H1 (cell line): ENCODE measurements around the gene PPP2R2B. TPM values are rescaled to one million over a fixed set of nuclear protein-coding genes. Genes with fewer than 3 reads are reported as not detected.

ENCODE experiments used
- CTCF ChIA-PET: fragments of 300-600 bp; sonication (Branson Sonifier 250); formaldehyde crosslinking; loops from one replicate; lab custom pipeline; 2021; ENCODE audit not compliant: partially characterized antibody; lab: Charles Lee
- POLR2A ChIA-PET: fragments of 300-600 bp; sonication (Branson Sonifier 250); formaldehyde crosslinking; loops from one replicate; lab custom pipeline; 2021; ENCODE audit warnings: inconsistent platforms; ENCODE audit not compliant: partially characterized antibody; lab: Charles Lee
- DNase-seq, 2 experiments: peaks; one replicate each; pipeline versions ENCODE4 v3.0.0 to v3.0.0-alpha.2; 2010 to 2022; ENCODE audit warnings: low spot score in 2 of 2, low read depth in 1 of 2, mixed read lengths in 1 of 2
- FAIRE-seq: peaks from 2 replicates; lab custom pipeline; 2011; peaks lifted over from hg19 to GRCh38; lab: Jason Lieb, UNC
- H2AFZ ChIP-seq: 2 replicates; pipeline ENCODE4 v1.8.1; 2012; ENCODE audit warnings: low read length, inconsistent platforms
- H2AK5ac ChIP-seq: 2 replicates; pipeline ENCODE4 v1.6.1; 2013; ENCODE audit warnings: low read depth, low read length
- H2BK120ac ChIP-seq: replicated peaks from 2 replicates; pipeline ENCODE3; 2013; ENCODE audit warnings: low read depth, low read length, inconsistent platforms
- H2BK12ac ChIP-seq: 2 replicates; pipeline ENCODE4 v1.6.1; 2013; ENCODE audit warnings: low read depth, low read length
- H2BK15ac ChIP-seq: 2 replicates; pipeline ENCODE4 v1.6.1; 2013; ENCODE audit warnings: low read length
- H2BK20ac ChIP-seq: 2 replicates; pipeline ENCODE4 v1.6.1; 2013; ENCODE audit warnings: low read length
- H2BK5ac ChIP-seq: 2 replicates; pipeline ENCODE4 v1.6.1; 2013; ENCODE audit warnings: low read depth, low read length
- H3K14ac ChIP-seq: 2 replicates; pipeline ENCODE4 v1.6.1; 2013; ENCODE audit warnings: inconsistent platforms; ENCODE audit not compliant: insufficient read length
- H3K18ac ChIP-seq: 2 replicates; pipeline ENCODE4 v1.6.1; 2013; ENCODE audit warnings: low read length; ENCODE audit errors: extremely low read depth
- H3K23ac ChIP-seq: 2 replicates; pipeline ENCODE4 v1.6.1; 2013; ENCODE audit warnings: inconsistent platforms; ENCODE audit not compliant: insufficient read length
- H3K23me2 ChIP-seq: 2 replicates; pipeline ENCODE4 v1.6.1; 2013; ENCODE audit warnings: low read depth, low read length
- H3K27ac ChIP-seq: 2 replicates; pipeline ENCODE4 v1.6.1; 2011; ENCODE audit warnings: low read depth, low read length, inconsistent platforms
- H3K27me3 ChIP-seq, 4 experiments: replicated peaks in 1 of 4; 1 replicate in 1 of 4; 2 replicates in 3 of 4; pipeline versions ENCODE4 v1.6.1 to v1.8.1; 2011 to 2013; ENCODE audit warnings: low read length in 3 of 4, mild to moderate bottlenecking in 3 of 4, inconsistent platforms in 2 of 4, mixed read lengths in 2 of 4, moderate library complexity in 1 of 4; ENCODE audit not compliant: control insufficient read depth in 3 of 4, insufficient read depth in 3 of 4; ENCODE audit errors: extremely low read depth in 1 of 4
- H3K36me3 ChIP-seq, 4 experiments: 2 replicates each; pipeline versions ENCODE4 v1.6.1 to v1.8.1; 2011 to 2013; ENCODE audit warnings: mild to moderate bottlenecking in 4 of 4, low read length in 3 of 4, moderate library complexity in 2 of 4, control low read depth in 1 of 4, inconsistent platforms in 1 of 4; ENCODE audit not compliant: insufficient read depth in 4 of 4, control insufficient read depth in 2 of 4
- H3K4ac ChIP-seq: replicated peaks from 2 replicates; pipeline ENCODE3; 2013; ENCODE audit warnings: low read length, low read depth, mixed read lengths, inconsistent platforms; ENCODE audit not compliant: insufficient read length
- H3K4me1 ChIP-seq, 4 experiments: replicated peaks in 1 of 4; 1 replicate in 1 of 4; 2 replicates in 3 of 4; pipeline versions ENCODE4 v1.6.1 to v1.8.1; 2011 to 2013; ENCODE audit warnings: low read length in 3 of 4, inconsistent platforms in 2 of 4, mixed read lengths in 1 of 4; ENCODE audit not compliant: insufficient read depth in 4 of 4, control insufficient read depth in 3 of 4
- H3K4me2 ChIP-seq, 2 experiments: 2 replicates each; pipeline versions ENCODE4 v1.6.1 to v1.8.1; 2011 to 2013; ENCODE audit warnings: low read depth in 2 of 2, low read length in 2 of 2, control low read depth in 1 of 2, inconsistent platforms in 1 of 2, mild to moderate bottlenecking in 1 of 2; ENCODE audit not compliant: insufficient read depth in 1 of 2
- H3K4me3 ChIP-seq, 4 experiments: fragments of 200-600, 300-600 bp in 1 of 4; sonication (generic), shearing (Covaris generic), sonication (Bioruptor Twin) in 1 of 4; 2 replicates each; pipeline versions ENCODE4 v1.5.1 to v1.8.1; 2011 to 2016; ENCODE audit warnings: low read length in 4 of 4, low read depth in 3 of 4, control low read depth in 2 of 4, inconsistent platforms in 2 of 4, mild to moderate bottlenecking in 2 of 4, mixed read lengths in 1 of 4, moderate library complexity in 1 of 4; ENCODE audit not compliant: insufficient read depth in 2 of 4; ENCODE audit errors: extremely low read depth in 1 of 4
- H3K56ac ChIP-seq: replicated peaks from 2 replicates; pipeline ENCODE3; 2013; ENCODE audit warnings: low read depth, mild to moderate bottlenecking, mixed read lengths, low read length, inconsistent platforms; ENCODE audit not compliant: insufficient read length
- H3K79me1 ChIP-seq: 2 replicates; pipeline ENCODE4 v1.6.1; 2013; ENCODE audit warnings: low read depth, low read length, control low read depth
- H3K79me2 ChIP-seq, 2 experiments: 2 replicates each; pipeline versions ENCODE4 v1.6.1 to v1.8.1; 2012 to 2013; ENCODE audit warnings: low read length in 2 of 2, mild to moderate bottlenecking in 2 of 2, inconsistent platforms in 1 of 2; ENCODE audit not compliant: insufficient read depth in 2 of 2, control insufficient read depth in 1 of 2
- H3K9ac ChIP-seq, 4 experiments: replicated peaks in 1 of 4; 1 replicate in 1 of 4; 2 replicates in 3 of 4; pipeline versions ENCODE4 v1.6.1 to v1.8.1; 2011 to 2013; ENCODE audit warnings: low read depth in 3 of 4, low read length in 3 of 4, control low read depth in 2 of 4, mild to moderate bottlenecking in 2 of 4, moderate library complexity in 2 of 4, inconsistent platforms in 1 of 4; ENCODE audit errors: extremely low read depth in 1 of 4
- H3K9me3 ChIP-seq, 2 experiments: 2 replicates each; pipeline versions ENCODE4 v1.6.1 to v1.8.1; 2012 to 2013; ENCODE audit warnings: mild to moderate bottlenecking in 2 of 2, moderate library complexity in 2 of 2, control low read depth in 1 of 2, inconsistent platforms in 1 of 2, low read depth in 1 of 2, low read length in 1 of 2, mixed read lengths in 1 of 2; ENCODE audit not compliant: insufficient read depth in 2 of 2
- H4K20me1 ChIP-seq, 2 experiments: replicated peaks in 1 of 2; 2 replicates each; pipeline versions ENCODE3 to v1.8.1; 2011 to 2013; ENCODE audit warnings: inconsistent platforms in 2 of 2, low read length in 2 of 2, mild to moderate bottlenecking in 1 of 2; ENCODE audit not compliant: insufficient read depth in 2 of 2, control insufficient read depth in 1 of 2
- H4K5ac ChIP-seq: 2 replicates; pipeline ENCODE4 v1.6.1; 2013; ENCODE audit warnings: low read length, low read depth, mixed read lengths, inconsistent platforms; ENCODE audit not compliant: insufficient read length
- H4K8ac ChIP-seq: 2 replicates; pipeline ENCODE4 v1.8.0; 2013; ENCODE audit warnings: mild to moderate bottlenecking, moderate library complexity, low read length, inconsistent platforms; ENCODE audit not compliant: insufficient read depth; ENCODE audit errors: extremely low read depth
- H4K91ac ChIP-seq: replicated peaks from 2 replicates; pipeline ENCODE3; 2013; ENCODE audit warnings: low read length, mixed read lengths, inconsistent platforms; ENCODE audit not compliant: insufficient read length
- BCL11A ChIP-seq, 2 experiments: IDR thresholded peaks; one replicate each; pipeline ENCODE4 v1.6.1; 2011; ENCODE audit warnings: low read depth in 2 of 2, low read length in 2 of 2, mild to moderate bottlenecking in 2 of 2
- CBX5 ChIP-seq: fragments of 300-800, 300-1000 bp; sonication (generic); IDR thresholded peaks from 2 replicates; pipeline ENCODE4 v1.7.1; 2016; ENCODE audit warnings: antibody characterized with exemption, low read length, low read depth
- CREB1 ChIP-seq: IDR thresholded peaks from 2 replicates; pipeline ENCODE4 v1.6.1; 2012; ENCODE audit warnings: inconsistent platforms
- EZH2 ChIP-seq: fragments of 200-600 bp; sonication (generic); IDR thresholded peaks from 2 replicates; pipeline ENCODE4 v1.7.1; 2012; ENCODE audit warnings: low read depth, mild to moderate bottlenecking, moderate library complexity, low read length, inconsistent platforms; ENCODE audit not compliant: severe bottlenecking
- GABPA ChIP-seq: IDR thresholded peaks from 2 replicates; pipeline ENCODE4 v1.6.1; 2011; ENCODE audit warnings: mild to moderate bottlenecking, low read length, moderate library complexity, borderline replicate concordance; ENCODE audit not compliant: insufficient read depth
- HDAC2 ChIP-seq, 2 experiments: fragments of 300-600 bp in 1 of 2; sonication (generic) in 1 of 2; IDR thresholded peaks; 2 replicates each; pipeline ENCODE4 v1.6.1; 2011 to 2012; ENCODE audit warnings: low read depth in 2 of 2, low read length in 2 of 2, mild to moderate bottlenecking in 2 of 2, moderate library complexity in 2 of 2, borderline replicate concordance in 1 of 2, inconsistent platforms in 1 of 2
- KDM4A ChIP-seq: IDR thresholded peaks from one replicate; pipeline ENCODE4 v1.7.1; 2012; ENCODE audit warnings: low read depth, mild to moderate bottlenecking, moderate library complexity, low read length, inconsistent platforms; ENCODE audit not compliant: severe bottlenecking
- MAFK ChIP-seq: IDR thresholded peaks from 2 replicates; pipeline ENCODE4 v1.6.1; 2012; ENCODE audit warnings: low read depth, mild to moderate bottlenecking, improper control_type of control experiment, low read length
- POLR2AphosphoS5 ChIP-seq: IDR thresholded peaks from 2 replicates; pipeline ENCODE4 v1.6.1; 2011; ENCODE audit warnings: low read depth, low read length
- SAP30 ChIP-seq: fragments of 300-600 bp; sonication (generic); IDR thresholded peaks from 2 replicates; pipeline ENCODE4 v1.7.1; 2012; ENCODE audit warnings: low read length, moderate library complexity, mild to moderate bottlenecking, inconsistent platforms; ENCODE audit not compliant: insufficient read depth, insufficient replicate concordance
- TAF7 ChIP-seq: optimal IDR thresholded peaks from 2 replicates; pipeline ENCODE3; 2011; ENCODE audit warnings: low read depth, mild to moderate bottlenecking, inconsistent platforms, low read length, moderate library complexity, borderline replicate concordance
- WGBS, 2 experiments: shearing (Covaris generic) in 1 of 2; methylation state at CpG; one replicate each; pipeline versions ENCODE4 v1.1.6 to v1.1.7; 2013 to 2015; ENCODE audit warnings: low lambda C conversion rate in 2 of 2, mixed read lengths in 2 of 2, inconsistent platforms in 1 of 2, low coverage in 1 of 2, missing lambda C conversion rate in 1 of 2; ENCODE audit not compliant: insufficient replicate concordance in 2 of 2, insufficient coverage in 1 of 2, insufficient read length in 1 of 2; ENCODE audit errors: extremely low coverage in 1 of 2, missing lambda C conversion rate in 1 of 2; 5-methylcytosine and 5-hydroxymethylcytosine counted together
- polyA plus RNA-seq, 7 experiments: library from polyadenylated mRNA; depleted of rRNA in 3 of 7; stranded (reverse) in 5 of 7; unstranded in 2 of 7; fragments of >200 nt in 5 of 7; fragments of 200-250 nt in 2 of 7; gene quantifications; 1 replicate in 5 of 7; 2 replicates in 1 of 7; 4 replicates in 1 of 7; pipeline versions ENCODE4 v1.2.1 to v1.2.3, GENCODE V29; 2011 to 2013; ENCODE audit warnings: missing spikeins in 2 of 7, mixed read lengths in 2 of 7
- total RNA-seq: library from RNA; stranded (reverse); fragmentation: NEBNext Ultra II Directional; extraction: Animal tissue kit (Norgen Biotek cat#: 25700); gene quantifications from 2 replicates; pipeline ENCODE4 v1.2.1, GENCODE V29; 2021
- TF ChIP-seq, protein P1 (sequence below): IDR thresholded peaks from 2 replicates; pipeline ENCODE4 v1.6.1; 2012; ENCODE audit warnings: low read length, inconsistent platforms

PPP2R2B gene
- total and polyA plus RNA-seq, 2 of the 8 experiments (the other 6 are each of a cell fraction or from before 2014, with no cell fraction given), result 21.1 to 37.1 TPM

DNA sequence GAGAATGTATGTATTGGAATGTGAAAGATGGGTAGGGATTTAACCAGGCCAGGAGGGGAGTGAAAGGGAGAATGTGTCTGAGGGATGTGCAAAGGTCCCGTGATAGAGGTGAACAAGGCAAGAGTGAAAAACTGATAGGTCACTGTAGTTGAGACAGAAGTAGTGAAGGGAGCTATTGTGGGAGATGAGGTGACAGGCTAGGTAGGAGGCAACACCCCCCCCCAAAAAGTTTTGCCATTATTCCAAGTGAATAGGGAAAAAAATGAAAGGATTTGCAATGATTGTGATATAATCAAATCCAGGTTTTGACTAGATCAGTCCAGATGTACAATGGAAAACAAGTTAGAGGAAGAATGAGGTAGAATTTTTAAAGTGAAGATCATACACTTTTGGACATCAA, 226.0 kb downstream of the PPP2R2B start:
- no peak overlapping the region for H2BK120ac ChIP-seq
- DNase-seq (no peak), FAIRE-seq (no peak)
- no peak overlapping the region for H4K91ac ChIP-seq
- H3K9me3 ChIP-seq, result no peaks in the 10 kb centered on the region
- 94% methylated on average over 1 of the region's 1 CpG; no CpG with 5 or more reads in 1 of the 2 experiments for WGBS, 2 experiments
- H2BK15ac ChIP-seq, result no peak overlapping the region
- no peak overlapping the region for H3K4me3 ChIP-seq
- no peak overlapping the region for H3K4me2 ChIP-seq
- H2BK5ac ChIP-seq, result no peak overlapping the region
- H3K4ac ChIP-seq, result no peak overlapping the region
- H2BK12ac ChIP-seq, result no peak overlapping the region
- H3K27ac ChIP-seq, result no peak overlapping the region
- H3K9ac ChIP-seq, result no peak overlapping the region
- no peaks in the 10 kb centered on the region for H4K20me1 ChIP-seq
- H3K27me3 ChIP-seq, result no peaks in the 10 kb centered on the region
- H3K79me1 ChIP-seq, result no peaks in the 10 kb centered on the region
- ChIA-PET CTCF (interaction anchor here (0.6 to 2.0 kb wide), 10 partner anchors 10 to 314 kb away, joined by 3 to 6 read pairs (median 3); no protein-coding TSS in a partner anchor), POLR2A (no interaction called here)
- no peaks in the 10 kb centered on the region for H3K23me2 ChIP-seq
- H3K36me3 ChIP-seq, result no peaks in the 10 kb centered on the region; a peak in 2 of 8 replicates
- H3K79me2 ChIP-seq, result no peaks in the 10 kb centered on the region
- H2AFZ ChIP-seq, result no peak overlapping the region
- no peak overlapping the region for H4K5ac ChIP-seq
- H2BK20ac ChIP-seq, result no peak overlapping the region
- H3K56ac ChIP-seq, result no peak overlapping the region
- no peak overlapping the region for H3K14ac ChIP-seq
- H2AK5ac ChIP-seq, result no peak overlapping the region
- H3K23ac ChIP-seq, result no peak overlapping the region
- no peak overlapping the region for H4K8ac ChIP-seq
- H3K18ac ChIP-seq, result no peak overlapping the region
- no peaks in the 10 kb centered on the region for H3K4me1 ChIP-seq
- TF ChIP-seq TAF7 (no peak), SAP30 (no peak), HDAC2 (IDR thresholded peaks at IDR 0.05; ENCODE audit: borderline replicate concordance in 1 of 2, low read depth in 2 of 2, low read length in 2 of 2) (no peak), CREB1 (no peak), POLR2AphosphoS5 (no peak), MAFK (no peak), KDM4A (no peak), BCL11A (IDR thresholded peaks at IDR 0.05; ENCODE audit: low read depth in 2 of 2, low read length in 2 of 2) (no peak), EZH2 (no peak), GABPA (no peak), CBX5 (no peak)
- TF ChIP-seq, protein P1, sequence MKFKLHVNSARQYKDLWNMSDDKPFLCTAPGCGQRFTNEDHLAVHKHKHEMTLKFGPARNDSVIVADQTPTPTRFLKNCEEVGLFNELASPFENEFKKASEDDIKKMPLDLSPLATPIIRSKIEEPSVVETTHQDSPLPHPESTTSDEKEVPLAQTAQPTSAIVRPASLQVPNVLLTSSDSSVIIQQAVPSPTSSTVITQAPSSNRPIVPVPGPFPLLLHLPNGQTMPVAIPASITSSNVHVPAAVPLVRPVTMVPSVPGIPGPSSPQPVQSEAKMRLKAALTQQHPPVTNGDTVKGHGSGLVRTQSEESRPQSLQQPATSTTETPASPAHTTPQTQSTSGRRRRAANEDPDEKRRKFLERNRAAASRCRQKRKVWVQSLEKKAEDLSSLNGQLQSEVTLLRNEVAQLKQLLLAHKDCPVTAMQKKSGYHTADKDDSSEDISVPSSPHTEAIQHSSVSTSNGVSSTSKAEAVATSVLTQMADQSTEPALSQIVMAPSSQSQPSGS, result no peak
